HG03520 (cell line): ENCODE measurements around the gene RMND1.

Experiments
- ATAC-seq: cut with Tn5 transposase; IDR thresholded peaks from one replicate; pipeline ENCODE4 v1.9.1; 2021; ENCODE audit warnings: mild to moderate bottlenecking, moderate library complexity; ENCODE audit not compliant: unreplicated experiment

The RMND1 gene, protein sequence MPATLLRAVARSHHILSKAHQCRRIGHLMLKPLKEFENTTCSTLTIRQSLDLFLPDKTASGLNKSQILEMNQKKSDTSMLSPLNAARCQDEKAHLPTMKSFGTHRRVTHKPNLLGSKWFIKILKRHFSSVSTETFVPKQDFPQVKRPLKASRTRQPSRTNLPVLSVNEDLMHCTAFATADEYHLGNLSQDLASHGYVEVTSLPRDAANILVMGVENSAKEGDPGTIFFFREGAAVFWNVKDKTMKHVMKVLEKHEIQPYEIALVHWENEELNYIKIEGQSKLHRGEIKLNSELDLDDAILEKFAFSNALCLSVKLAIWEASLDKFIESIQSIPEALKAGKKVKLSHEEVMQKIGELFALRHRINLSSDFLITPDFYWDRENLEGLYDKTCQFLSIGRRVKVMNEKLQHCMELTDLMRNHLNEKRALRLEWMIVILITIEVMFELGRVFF

GRCh38 chr6:151451950-151452749 lies at the start of gene RMND1:
Gene RMND1 (minus strand): TSS chr6:151452126. CDS start chr6:151445811, 6,315 bp downstream.
- peak; percentile 97 for ATAC-seq

GRCh38 chr6:151499551-151499950 lies 47.6 kb upstream of the RMND1 start:
- ATAC-seq, result no peak

DNA sequence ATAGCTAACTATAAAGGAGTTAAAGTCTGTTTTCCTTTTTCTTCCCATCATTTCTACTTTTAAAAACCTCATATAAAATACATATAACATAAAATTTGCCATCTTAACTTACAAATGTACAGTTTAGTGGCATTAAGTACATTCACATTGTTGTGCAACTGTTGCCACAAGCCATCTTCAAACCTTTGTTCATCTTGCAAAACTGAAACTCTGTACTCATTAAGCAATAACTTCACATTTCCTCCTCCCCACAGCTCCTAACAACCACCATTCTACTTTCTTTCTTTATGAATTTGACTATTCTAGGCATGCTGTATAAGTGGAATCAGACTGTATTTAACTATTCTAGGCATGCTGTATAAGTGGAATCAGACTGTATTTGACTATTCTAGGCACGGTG lies 46.4 kb upstream of the RMND1 start:
- peak; percentile 68 for ATAC-seq

- peak; percentile 39 for ATAC-seq
These were observed 46.0 kb upstream of the RMND1 start for GRCh38 chr6:151497905-151498304.

DNA sequence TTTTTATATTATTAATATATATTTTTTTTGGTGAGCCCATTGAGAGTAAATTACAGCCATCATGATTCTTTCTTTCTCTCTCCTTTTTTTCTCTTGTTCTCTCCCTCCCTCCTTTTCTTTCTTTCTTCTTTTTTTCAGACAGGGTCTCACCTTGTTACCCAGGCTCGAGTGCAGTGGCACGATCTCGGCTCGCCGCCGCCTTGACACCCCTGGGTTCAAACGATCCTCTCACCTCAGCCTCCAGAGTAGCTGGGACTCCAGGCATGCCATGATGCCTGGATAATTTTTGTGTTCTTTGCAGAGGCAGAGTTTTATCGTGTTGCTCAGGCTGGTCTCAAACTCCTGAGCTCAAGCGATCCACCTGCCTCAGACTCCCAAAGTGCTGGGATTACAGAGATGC lies 43.5 kb upstream of the RMND1 start:
- no peak for ATAC-seq

DNA sequence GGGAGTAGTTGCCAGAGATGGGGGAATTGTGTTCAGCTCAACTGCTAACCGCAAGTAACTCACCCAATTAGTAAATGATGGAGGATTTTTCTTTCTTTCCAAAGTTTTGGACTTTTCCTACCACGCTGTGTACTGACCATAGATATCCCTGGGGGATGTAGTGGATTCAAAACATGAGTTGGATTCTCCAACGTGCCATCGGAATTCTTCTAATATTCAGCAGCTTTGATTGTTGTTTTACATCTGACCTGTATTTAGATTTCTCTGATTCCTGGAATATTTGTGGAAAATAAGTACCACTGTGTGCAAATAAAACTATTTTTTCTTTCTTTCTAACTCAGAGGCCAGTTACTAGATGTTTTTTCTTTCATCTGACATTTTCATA lies 43.0 kb upstream of the RMND1 start:
- ATAC-seq, result no peak

GRCh38 chr6:151494235-151494935 lies 42.5 kb upstream of the RMND1 start:
- ATAC-seq, result no peak

- ATAC-seq, result no peak
These were observed 41.9 kb upstream of the RMND1 start, which contains the start of gene CCDC170 for GRCh38 chr6:151493804-151494234. Gene CCDC170 (plus strand): TSS chr6:151494017. CDS start chr6:151494129, 112 bp downstream.

GRCh38 chr6:151493161-151493803 lies 41.4 kb upstream of the RMND1 start:
- ATAC-seq, result no peak

DNA sequence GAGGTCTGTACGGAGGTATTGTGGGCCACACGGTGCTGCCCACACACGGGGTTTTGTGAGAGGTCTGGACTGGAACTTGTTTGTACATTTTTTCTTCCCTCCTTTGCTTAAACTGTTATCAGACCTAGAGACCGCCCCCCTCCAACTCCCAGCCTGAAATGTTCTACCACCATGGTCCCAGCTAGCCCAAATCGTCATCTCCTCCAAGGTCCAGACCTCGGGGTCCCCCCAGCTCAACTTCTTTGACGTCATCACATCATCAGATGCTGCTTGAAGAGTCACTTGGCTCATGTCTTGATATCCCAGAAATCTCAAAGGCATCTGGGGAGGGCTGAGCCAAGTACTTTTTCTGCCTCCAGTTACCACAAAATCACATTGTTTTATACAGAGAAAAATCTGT lies 39.1 kb upstream of the RMND1 start:
- no peak for ATAC-seq

GRCh38 chr6:151488226-151488625 lies 36.3 kb upstream of the RMND1 start:
- ATAC-seq, result no peak

GRCh38 chr6:151483994-151484393 lies 32.1 kb upstream of the RMND1 start:
- no peak for ATAC-seq

DNA sequence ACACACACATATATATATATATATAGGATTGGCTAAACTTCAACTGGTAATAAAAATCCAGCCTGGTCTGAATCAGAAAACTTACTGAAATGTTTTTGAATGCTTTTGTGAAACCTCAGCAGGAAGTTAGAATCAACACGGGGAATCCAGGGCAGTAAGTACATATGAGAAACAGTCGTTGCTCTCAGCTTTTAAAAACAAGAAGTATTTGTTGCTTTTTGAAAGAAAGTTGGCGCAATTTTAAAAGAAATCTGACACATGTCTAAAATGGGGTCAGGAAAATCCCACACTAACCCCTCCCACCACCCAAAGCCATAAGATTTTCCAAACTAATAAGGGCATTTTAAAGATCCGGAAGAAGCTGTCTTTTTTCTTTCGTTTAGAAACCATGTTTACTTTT lies 30.4 kb upstream of the RMND1 start:
- no peak for ATAC-seq

DNA sequence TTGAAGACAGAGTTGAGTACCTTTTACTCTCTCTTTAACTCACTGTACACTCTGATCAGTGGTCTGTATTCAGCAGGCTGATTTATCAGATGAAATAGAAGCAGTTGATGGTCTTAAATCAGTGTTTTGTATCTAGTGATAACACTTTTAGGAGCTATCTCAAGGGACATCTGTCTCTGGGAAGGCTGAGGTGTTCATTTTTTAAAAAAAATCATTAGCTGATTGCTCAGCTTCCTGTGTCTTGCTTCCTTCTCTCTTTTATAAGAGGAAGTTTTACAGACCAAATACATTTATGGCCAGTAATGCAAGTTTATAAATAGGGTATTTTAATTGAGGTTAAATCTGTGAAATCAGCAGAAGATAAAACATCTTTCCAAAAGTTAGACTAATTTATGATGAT lies 29.9 kb upstream of the RMND1 start:
- no peak for ATAC-seq

DNA sequence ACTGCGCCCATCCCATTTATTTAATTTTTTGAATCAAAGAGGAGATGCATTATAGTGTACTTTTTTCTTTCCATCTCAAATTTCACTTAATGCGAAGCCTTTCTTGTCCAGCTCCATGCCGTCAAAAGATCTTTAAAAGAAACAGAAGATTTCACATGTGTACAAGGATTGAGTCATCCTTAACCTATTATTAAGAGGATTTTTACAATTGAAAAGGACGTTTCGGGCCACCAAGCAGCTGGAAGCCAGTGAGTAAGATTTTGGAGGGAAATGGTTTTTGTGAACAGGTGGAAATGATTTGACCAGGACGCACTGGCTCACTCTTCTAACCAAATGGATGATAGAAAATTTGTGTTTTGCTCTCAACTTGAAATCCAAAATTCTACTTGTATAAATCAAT lies 26.7 kb upstream of the RMND1 start:
- ATAC-seq, result no peak

GRCh38 chr6:151477726-151478125 lies 25.8 kb upstream of the RMND1 start:
- ATAC-seq, result no peak

GRCh38 chr6:151475653-151476523 lies 24.0 kb upstream of the RMND1 start:
- ATAC-seq, result peak; percentile 72

- no peak for ATAC-seq
These were observed 12.8 kb upstream of the RMND1 start for GRCh38 chr6:151464702-151465101.

DNA sequence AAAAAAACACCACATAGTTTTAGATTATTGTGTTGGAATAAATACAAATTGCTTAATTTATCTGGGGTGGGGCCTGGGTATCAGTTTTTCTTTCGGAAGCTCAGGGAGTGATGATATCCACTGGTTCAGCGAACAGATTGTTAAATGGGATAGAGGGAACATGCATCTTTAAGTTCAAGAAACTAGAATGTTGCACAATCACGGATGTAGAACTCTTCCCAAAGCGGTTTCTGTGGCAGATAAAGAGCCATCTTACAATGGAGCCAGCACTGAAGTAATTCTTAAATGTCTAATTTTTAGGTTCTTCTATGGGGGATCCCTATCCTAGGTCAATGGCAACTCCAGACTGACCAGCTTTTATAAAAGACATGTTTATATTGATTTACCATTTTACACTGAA lies 9.7 kb upstream of the RMND1 start:
- no peak for ATAC-seq
